ENCODE data around the gene SLC22A16. TPM values are rescaled to one million over a fixed set of nuclear protein-coding genes. Genes with fewer than 3 reads are reported as not detected.

The SLC22A16 gene
- total and polyA plus RNA-seq, 2 of the 8 experiments (the other 6 are each of a cell fraction or from before 2014, with no cell fraction given), result not detected

DNA sequence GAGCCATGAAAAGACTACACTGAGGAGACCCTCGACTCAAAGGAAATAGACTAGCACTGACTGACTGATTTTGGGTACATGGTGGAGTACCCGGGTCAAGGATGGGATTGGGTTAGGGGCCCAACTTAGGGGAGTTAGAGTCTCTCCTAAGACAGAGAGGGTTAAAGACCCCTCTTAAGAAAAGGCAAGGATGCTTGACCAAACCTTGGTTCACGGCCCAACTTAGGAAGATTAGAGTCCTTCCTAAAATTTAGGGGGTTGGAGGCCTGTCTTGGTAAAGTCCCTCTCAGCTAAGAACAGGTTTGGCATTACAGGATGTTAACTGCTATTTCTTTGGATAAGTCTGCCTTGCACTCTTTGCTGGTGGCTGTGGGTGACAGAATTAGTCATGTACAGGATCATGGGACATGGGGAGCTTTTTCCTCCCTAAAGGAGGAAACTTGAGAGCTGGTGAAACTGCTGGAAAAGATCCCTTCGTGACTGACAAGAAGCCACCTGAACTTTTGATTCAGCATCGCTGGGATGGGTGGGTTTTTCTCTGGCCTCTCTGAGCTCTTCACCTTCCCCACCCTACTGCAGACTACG is 12.3 kb upstream of the SLC22A16 start:
- POLR2A ChIA-PET (ENCODE audit: partially characterized antibody), result no interaction called here
- Histone ChIP-seq H3K23ac (ENCODE audit: insufficient read length) (no peak overlapping the region), H3K79me1 (ENCODE audit: low read depth, low read length) (no peaks in the 10 kb centered on the region), H3K18ac (ENCODE audit: extremely low read depth, low read length) (no peak overlapping the region), H3K27ac (ENCODE audit: low read depth, low read length) (no peak overlapping the region), H3K9ac (replicated peaks in 1 of 4; ENCODE audit: extremely low read depth in 1 of 4, low read depth in 3 of 4, low read length in 3 of 4) (no peak overlapping the region), H3K4me2 (ENCODE audit: insufficient read depth in 1 of 2, low read depth in 2 of 2, low read length in 2 of 2) (no peak overlapping the region), H3K9me3 (ENCODE audit: insufficient read depth in 2 of 2, low read depth in 1 of 2, low read length in 1 of 2) (no peaks in the 10 kb centered on the region), H3K14ac (ENCODE audit: insufficient read length) (no peak overlapping the region), H4K20me1 (replicated peaks in 1 of 2; ENCODE audit: control insufficient read depth in 1 of 2, insufficient read depth in 2 of 2, low read length in 2 of 2) (no peaks in the 10 kb centered on the region), H2AK5ac (ENCODE audit: low read depth, low read length) (no peak overlapping the region), H2BK20ac (ENCODE audit: low read length) (no peak overlapping the region), H2BK15ac (ENCODE audit: low read length) (no peak overlapping the region), H3K56ac (replicated peaks; ENCODE audit: insufficient read length, low read depth, low read length) (no peak overlapping the region), H2BK120ac (replicated peaks; ENCODE audit: low read depth, low read length) (no peak overlapping the region), H3K4me3 (ENCODE audit: extremely low read depth in 1 of 4, insufficient read depth in 2 of 4, low read depth in 3 of 4, low read length in 4 of 4) (no peak overlapping the region), H3K36me3 (ENCODE audit: control insufficient read depth in 2 of 4, insufficient read depth in 4 of 4, low read length in 3 of 4) (no peaks in the 10 kb centered on the region), H2BK5ac (ENCODE audit: low read depth, low read length) (no peak overlapping the region), H4K5ac (ENCODE audit: insufficient read length, low read depth, low read length) (no peak overlapping the region), H3K27me3 (replicated peaks in 1 of 4; ENCODE audit: control insufficient read depth in 3 of 4, extremely low read depth in 1 of 4, insufficient read depth in 3 of 4, low read length in 3 of 4) (no peaks in the 10 kb centered on the region), H2AFZ (ENCODE audit: low read length) (no peak overlapping the region), H4K8ac (ENCODE audit: extremely low read depth, insufficient read depth, low read length) (no peak overlapping the region), H3K4ac (replicated peaks; ENCODE audit: insufficient read length, low read depth, low read length) (no peak overlapping the region), H3K79me2 (ENCODE audit: control insufficient read depth in 1 of 2, insufficient read depth in 2 of 2, low read length in 2 of 2) (no peaks in the 10 kb centered on the region), H4K91ac (replicated peaks; ENCODE audit: insufficient read length, low read length) (no peak overlapping the region), H3K4me1 (replicated peaks in 1 of 4; ENCODE audit: control insufficient read depth in 3 of 4, insufficient read depth in 4 of 4, low read length in 3 of 4) (no peaks in the 10 kb centered on the region; a peak in 2 of 7 replicates), H3K23me2 (ENCODE audit: low read depth, low read length) (peaks cover 2% of the 10 kb centered on the region; the same call in 1 of the 2 replicates), H2BK12ac (ENCODE audit: low read depth, low read length) (no peak overlapping the region)
- DNase-seq (ENCODE audit: low read depth in 1 of 2, low spot score in 2 of 2) (peak in 1 of 2 experiments; percentile 4), FAIRE-seq (no peak)
- 90% methylated on average over 6 of the region's 6 CpGs; no CpG with 5 or more reads in 1 of the 2 experiments for WGBS, 2 experiments (ENCODE audit: extremely low coverage in 1 of 2, insufficient coverage in 1 of 2, insufficient read length in 1 of 2, insufficient replicate concordance in 2 of 2, low coverage in 1 of 2, low lambda C conversion rate in 2 of 2, missing lambda C conversion rate in 1 of 2)
- CTCF ChIA-PET (ENCODE audit: partially characterized antibody), result no interaction called here
- TF ChIP-seq NRF1 (IDR thresholded peaks at IDR 0.05; ENCODE audit: low read depth, low read length), result no peak
- no peak for TF ChIP-seq SP4 (IDR thresholded peaks at IDR 0.05; ENCODE audit: low read length)
- TF ChIP-seq KDM1A (IDR thresholded peaks at IDR 0.05; ENCODE audit: borderline replicate concordance, low read length), result no peak
- no peak for TF ChIP-seq BACH1 (IDR thresholded peaks at IDR 0.05; ENCODE audit: low read length)
- TF ChIP-seq RNF2 (IDR thresholded peaks at IDR 0.05; ENCODE audit: borderline replicate concordance, low read depth, low read length, missing control alignments, poor library complexity, severe bottlenecking), result no peak
- TF ChIP-seq TCF12 (IDR thresholded peaks at IDR 0.05; ENCODE audit: low read depth, low read length), result no peak
- no peak for TF ChIP-seq RBBP5 (IDR thresholded peaks at IDR 0.05; ENCODE audit: borderline replicate concordance, low read depth, low read length)
- TF ChIP-seq HDAC6 (IDR thresholded peaks at IDR 0.05; ENCODE audit: low read depth, low read length), result no peak
